Midbrain (tissue), 1 donor: Measurements from ENCODE around the gene MTA2.
"Not testable (repeated sequence)": the region's sequence is repeated elsewhere in the genome, so short reads cannot be mapped to it uniquely, and the experiment has no call there.

Source experiments
- DNase-seq: peaks from one replicate; lab custom pipeline; 2025; lab: John Stamatoyannopoulos, UW

Gene MTA2

DNA sequence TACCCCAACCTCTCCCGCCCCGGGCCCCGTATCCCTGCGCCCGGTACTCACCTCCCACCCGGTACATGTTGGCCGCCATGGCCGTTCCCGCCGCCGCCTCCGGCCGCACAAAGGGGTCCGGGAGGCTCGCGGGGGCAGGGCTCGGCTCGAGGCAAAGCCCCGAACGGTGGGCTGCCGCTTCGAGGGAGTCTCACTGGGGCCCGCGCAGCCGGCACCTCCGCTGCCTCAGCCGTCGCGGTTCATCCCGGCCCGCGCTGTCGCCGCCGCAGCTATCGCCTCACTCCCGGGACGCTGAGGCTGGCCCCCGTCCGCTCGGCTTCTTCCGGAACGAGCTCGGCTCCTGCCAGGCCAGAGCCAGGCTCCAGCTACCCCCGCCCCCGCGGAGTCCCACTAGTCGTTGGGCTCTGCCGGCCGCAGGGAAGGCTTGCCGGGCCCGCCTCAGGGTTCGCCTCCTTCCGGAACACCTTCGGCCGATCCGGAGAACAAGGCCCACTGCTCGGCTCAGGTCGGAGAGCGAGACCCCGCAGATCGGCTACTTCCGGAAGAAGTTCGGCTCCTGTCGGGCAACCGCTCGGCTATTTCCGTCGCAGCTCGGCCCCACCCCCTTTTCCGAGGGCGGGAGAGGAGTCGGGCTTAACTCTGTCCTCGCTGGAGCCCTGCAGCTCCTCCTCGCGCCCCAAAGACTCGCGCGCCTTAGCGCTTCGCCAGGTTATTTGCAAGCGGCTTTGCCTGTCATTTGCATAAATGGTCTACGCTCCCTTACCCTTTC, at the start of gene MTA2:
Gene MTA2 (minus strand): TSS at position 494 of the 769 bp plus-strand sequence. CDS start 415 bp downstream, at position 79.
- peak; percentile 98 for DNase-seq

DNA sequence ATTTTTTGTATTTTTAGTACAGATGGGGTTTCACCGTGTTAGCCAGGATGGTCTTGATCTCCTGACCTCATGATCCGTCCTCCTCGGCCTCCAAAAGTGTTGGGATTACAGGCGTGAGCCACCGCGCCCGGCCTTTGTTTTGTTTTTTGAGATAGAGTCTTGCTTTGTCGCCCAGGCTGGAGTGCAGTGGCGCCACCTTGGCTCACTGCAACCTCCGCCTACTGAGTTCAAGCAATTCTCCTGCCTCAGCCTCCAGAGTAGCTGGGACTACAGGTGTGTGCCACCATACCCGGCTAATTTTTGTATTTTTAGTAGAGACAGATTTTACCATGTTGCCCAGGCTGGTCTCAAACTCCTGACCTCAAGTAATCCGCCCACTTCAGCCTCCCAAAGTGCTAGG, 48.6 kb upstream of the MTA2 start:
- DNase-seq, result not testable (repeated sequence)

DNA sequence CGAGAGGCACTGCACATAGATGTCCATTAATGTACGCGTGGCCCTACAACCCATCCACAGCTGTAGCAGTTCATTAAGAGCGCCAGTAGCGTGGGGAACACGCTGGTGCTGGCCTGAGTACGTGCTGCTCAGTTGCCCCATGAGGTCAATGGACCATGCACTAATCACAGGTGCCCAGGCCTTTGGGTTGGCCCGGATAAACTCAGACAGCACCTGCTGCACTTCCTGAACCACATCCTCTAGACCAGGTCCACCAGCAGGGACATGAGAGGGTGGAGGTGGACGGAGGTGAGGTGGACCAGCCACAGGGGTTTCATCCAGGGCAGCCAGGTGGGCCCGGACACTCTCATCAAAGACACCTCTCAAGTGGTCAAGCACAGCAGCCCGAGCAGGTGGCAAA, 47.8 kb upstream of the MTA2 start:
- DNase-seq, result no peak

DNA sequence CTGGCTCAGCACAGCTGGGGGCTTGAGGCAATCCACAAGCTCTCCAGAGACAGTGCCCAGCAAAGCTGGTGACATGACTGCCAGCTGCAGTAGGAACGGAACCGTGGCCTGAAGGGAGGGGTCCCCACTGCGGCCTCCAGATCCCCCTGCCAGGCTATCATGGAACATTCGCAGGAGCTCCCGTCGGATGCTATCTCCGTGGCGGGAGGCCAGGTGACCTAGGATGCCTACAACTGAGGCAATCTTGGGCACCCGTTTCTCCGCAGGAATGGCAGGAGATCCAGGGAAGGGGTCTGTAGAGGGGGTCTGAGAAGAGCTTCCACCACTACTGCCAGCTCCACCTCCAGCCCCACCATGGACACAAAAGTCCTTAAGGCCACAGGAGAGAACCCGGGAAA, 47.3 kb upstream of the MTA2 start:
- no peak for DNase-seq

DNA sequence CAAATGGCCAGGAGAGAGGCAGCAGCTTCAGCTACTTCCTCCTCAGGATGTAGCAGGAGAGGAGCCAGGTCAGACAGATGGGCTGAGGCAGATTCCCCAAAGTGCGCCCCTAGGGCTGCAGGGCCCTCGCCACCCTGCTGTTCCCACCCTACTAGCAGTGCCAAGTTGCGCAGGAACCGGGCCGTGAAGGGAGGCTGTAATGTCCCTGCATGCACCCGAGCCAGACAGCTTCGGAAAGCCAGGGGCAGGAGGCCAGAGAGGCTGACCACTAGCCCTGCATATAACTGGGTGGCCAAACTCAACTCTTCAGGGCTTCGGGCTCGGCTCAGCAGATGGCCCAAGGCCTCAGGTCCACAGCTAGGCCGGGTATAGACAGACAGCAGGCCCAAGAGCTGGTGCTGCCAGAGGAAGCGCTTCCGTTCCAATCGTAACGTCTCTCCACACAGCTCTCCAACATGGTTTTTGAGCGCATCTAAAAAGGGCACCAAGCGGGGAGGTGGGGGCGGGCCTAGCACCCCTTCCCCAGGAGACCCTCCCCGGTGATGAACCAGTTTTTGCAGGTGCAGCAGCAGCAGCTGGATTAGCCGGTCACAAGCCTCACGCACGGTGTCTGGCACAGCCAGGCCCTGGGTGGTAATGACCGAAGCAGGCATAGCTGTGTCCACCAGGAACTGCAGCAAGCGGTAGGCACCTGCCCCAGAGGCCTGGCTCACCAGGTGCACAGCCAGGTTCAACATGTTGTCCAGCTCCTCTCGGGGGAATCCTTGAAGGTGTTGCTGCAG, 46.7 kb upstream of the MTA2 start:
- DNase-seq, result no peak

DNA sequence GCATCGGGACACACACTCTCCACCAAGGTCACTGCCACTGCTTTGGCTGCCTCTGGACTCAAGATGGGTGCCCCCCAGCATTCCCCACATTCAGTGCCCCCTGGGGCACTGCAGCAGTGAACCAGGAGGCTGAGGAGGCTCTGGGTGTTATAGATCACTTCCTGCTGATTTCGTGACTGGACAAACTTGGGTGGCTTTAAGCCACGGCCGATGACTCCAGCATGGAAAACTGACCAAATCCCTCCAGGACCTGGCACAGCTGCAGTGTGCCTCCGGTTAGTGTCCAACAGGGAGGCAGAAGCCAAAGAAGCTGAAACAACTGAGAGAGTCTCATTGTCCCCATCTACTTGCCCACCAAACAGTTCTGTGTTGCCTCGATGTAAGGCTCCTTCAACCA, 45.9 kb upstream of the MTA2 start:
- DNase-seq, result no peak

DNA sequence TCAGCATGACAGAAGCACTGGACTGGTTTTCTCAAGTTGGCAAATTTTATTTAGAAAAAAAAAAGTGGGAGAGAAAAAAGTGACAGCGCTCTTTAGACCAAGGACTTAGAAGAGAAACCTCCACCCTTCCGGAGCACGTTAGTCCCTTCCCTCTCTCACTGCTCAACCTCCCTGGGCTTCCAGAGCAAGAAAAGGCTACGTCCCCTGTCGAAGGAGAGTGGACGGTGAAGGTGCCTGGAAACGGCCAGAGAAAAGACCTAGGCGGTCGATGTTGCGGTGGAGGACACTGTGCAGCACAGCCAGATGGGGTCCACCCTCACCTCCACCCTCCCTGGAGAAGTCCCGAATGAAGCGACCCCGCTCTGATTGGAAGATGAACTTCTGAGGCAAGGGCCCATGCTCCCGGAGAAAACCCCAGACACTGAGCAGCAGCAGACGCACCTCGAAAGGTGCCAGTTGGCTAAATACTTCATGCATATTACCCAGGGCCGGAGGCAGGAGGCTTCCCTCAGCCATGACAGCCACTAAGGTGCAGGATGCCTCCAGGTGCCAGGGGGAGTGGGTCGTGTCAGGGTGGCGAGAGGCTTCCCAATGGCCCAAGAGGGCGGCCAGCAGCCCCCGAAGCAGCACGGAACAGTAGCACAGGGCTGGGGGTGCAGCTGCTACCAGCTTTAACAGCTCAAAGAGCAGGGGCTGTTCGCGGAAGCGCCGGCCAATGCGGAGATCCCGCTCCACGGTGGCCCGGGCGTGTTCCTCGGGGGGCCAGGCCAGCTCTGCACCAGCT, 45.4 kb upstream of the MTA2 start:
- DNase-seq, result no peak

DNA sequence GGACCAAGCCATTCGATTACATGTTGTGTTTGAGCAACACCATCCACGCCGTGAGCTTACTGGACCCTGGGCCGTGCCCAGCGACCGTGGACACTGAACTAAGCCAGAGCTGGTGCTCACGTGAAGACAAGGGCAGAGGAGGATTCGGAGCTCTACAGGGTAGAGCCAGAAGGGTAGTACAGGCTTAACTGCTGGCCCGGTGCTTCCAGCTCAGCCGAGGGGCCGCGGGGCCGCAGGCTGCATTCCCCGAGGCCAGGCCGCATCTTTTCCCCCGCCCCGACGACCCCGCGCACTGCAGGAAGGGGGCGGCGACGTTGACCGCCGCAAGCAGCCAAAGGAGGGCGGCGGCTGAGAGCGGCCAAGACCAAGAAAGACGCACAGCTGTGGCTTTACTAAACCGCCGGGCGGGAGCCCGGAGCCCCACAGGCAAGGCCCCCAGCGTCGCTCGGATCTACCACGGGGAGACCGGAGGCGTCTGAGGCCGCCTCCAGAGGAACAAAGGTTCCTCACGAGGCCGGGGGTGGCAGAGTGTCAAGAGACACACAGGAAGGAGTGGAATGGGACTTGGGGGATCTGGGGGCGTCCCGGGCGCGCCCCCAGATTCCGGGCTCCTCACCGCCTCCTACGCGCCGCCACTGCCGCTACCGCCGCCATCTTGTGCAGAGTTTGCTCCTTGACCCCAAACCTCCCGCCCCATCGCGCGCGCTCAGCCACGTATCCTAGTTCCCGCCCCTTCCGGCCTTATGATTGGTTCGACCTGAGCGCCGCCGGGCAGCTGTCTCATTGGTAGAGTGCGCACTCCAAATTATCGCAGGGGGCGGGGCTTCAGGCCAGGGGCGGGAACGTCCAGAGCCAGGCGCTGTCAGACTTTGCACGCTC, 44.5 kb upstream of the MTA2 start, which contains the start of gene GANAB:
Gene GANAB (minus strand): TSS at position 668 of the 879 bp plus-strand sequence. CDS start 14 bp downstream, at position 654.
- peak; percentile 98 for DNase-seq

DNA sequence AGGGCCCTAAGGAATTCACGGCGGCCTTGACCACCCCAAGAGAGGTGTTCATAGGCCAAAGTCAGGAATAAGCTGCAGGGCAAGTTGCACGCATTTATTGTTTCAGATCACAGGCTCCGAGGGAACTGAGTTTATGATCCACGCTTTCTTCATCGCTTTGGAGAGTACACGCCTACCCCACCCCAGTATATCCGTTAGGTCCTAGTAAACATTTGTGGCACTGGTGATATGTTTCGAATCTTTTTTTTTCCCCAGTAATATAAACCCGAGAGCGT, 43.9 kb upstream of the MTA2 start:
- DNase-seq, result no peak

DNA sequence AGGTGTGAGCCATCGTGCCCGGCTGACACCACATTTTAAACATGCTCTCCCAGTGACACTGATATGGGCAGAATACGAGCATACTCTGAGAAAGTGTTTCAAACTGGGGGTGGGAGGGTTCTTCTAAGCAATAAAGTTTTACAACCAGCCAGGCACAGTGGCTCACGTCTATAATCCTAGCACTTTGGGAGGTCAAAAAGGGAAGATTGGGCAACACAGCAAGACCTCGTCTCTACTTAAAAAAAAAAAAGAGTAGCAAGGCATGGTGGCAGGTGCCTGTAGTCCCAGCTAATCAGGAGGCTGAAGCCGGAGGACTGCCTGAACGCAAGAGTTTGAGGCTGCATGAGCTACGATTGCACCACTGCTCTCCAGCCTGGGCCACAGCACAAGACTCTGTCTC, 42.6 kb upstream of the MTA2 start:
- no peak for DNase-seq

DNA sequence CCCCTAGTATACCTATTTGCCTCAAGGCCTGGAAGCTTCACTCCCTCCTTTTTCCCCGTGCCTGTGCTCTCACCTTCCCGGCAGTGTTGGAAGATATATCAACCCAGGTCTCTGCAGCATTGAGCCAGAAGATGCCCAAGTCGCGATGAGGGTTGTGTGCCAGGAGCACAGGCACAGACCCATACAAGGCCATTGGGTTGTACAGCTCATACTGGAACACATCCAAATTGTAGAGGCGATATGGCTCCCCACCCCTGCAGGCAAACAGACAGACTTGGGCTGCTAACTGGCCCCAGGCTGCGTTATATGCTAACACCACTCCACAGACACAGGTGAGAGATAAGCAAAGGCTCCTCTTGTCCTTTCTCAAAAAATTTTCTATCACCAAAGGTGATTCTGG, 30.8 kb upstream of the MTA2 start:
- DNase-seq, result no peak

DNA sequence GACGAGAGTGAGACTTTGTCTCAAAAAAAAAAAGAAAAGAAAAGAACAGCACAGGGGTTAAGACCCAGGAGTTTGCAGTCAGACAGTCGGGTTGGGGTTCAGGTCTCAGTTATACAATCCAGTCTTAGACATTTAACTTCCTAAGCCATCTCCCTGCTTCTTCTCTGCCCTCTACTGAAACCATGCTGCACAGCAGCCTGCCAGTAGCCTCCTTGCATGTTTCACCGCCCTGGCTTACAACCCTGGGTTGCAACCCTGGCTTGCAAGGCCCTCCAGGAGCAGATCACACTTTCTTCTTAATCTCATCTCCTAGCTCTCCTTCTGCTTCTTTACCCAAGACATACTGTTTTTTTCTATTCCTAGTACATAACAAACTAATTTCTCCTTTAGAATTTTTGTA, 26.0 kb upstream of the MTA2 start:
- DNase-seq, result no peak

DNA sequence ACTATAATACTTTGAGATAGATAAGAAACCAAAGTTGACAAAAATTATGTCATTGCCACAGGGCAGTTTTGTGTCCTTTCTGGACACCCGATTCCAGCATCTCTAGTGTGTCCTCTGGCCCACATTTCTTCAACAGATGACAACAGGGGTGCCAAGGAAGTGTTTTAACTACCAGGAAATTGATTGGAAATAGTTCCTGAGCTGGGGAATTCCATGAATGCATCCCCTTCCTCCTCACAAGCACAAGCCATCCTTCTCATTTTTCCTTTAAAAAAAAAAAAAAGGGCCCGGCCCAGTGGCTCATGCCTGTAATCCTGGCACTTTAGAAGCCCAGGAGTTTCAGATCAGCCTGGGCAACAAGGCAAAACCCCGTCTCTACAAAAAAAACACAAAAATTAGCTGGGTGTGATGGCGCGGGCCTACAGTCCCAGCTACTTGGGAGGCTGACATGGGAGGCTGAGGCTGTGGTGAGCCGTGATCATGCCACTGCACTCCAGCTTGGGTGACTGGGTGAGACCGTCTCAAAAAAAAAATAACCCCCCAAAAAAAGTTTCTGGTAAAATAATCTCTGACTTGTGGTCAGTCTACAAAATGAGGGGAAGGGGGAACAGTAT, 20.9 kb upstream of the MTA2 start:
- DNase-seq, result no peak

DNA sequence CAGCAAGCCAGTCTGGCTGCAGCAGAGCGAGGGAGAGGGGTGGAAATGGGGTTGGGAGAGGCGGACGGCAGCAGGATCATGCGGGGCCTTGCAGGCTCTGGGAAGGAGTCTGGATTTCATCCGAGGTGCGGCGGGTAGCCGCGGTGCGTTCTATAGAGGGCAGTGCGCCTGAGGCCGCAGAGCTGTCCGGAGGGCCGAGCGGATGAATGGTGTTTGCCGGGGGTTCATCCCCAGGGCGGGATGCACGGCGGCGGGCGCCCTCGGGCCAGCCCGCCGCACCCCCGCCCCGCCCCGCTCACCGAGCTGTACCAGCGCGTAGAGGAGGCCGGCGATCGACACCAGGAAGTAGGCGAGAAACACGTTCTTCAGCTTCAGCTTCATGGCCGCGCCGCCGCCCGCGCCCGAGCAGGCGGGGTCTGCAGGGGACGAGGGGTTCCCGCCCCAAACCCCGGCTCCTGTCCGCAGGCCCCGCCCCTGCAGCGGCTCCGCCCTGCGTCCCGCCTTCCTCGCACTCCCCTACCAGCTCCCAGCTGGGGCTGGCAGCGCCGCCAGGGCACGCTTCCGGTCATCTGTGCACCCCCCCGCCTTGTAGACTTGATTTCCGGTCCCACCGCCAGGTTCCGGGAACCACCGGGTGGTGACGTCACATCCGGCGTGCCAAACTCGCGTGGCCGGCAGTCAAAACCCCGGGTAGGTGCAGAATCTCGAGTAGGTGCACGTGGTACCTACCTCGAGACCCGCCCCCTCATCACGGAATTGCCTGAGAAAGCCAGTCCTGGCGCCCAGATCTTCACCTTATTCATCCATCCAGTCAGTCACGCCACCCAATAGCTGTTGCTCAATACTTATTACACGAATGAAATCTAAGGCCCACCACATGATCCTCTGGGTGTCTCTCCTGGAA, 20.2 kb upstream of the MTA2 start, which contains the start of gene B3GAT3:
Gene B3GAT3 (minus strand): TSS at position 420 of the 904 bp plus-strand sequence. CDS start 39 bp downstream, at position 381.
- peak; percentile 98 for DNase-seq

DNA sequence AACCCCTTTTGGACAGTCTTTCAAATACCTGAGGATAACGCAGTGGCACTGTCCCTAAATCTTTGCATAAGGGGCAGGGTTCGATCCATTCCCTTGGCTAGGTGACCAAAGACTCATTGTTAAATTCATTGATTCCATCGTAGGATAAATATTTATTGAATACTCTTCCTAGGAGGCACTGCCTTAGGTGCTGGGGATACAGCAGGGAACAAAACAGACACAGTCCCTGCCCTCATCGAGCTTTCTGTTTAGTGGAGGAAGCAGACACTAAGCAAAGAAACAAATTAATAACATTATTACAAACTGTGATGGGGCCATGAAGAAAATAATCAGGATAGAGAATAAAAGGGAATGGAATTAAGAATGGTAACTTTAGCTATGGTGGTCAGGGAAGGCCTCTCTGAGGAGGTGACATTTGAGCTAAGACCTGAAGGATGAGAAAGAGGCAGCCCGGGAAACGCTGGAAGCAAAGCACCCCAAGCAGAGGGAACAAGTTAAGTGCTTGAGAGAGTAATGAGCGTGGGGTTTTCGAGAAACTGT, 19.4 kb upstream of the MTA2 start:
- DNase-seq, result no peak

DNA sequence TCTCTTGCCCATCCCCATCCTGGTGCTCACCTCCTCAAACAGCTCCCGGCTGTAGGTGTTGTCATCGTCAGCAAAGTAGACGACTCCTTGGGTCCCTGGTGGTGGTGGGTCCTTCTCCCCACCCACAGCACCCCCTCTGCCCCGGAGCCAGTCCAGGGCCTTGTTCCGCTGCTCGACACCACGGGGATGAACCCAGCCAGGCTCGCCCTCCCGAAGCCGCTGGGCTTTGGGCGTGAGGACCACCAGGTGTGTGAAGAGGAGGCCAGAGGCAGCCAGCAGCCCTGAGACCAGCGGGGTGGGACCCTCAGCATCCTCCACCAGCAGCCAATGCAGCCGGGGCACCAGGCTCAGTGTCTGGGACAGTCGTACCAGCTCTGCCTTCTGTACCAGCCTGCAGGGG, 15.3 kb upstream of the MTA2 start:
- not testable (repeated sequence) for DNase-seq

DNA sequence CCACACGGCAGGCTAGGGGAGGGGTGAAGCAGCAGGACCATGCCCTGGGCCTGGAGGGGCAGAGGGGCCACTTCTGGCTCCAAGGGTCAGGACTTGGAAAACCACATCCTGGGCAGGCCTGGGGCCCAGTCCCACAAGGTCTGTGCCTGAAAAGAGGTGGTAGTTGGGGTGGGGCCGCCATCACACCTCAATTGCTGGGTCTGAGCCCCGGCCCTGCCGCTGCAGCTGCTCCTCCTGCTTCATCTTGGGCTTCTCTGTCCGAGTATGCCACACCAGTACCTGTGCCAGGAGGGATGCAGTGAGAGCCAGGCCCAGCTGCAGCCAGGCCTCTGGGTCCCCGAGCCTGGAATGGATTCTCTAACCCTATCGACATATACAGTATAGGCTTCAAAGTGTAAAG, 13.9 kb upstream of the MTA2 start:
- no peak for DNase-seq

DNA sequence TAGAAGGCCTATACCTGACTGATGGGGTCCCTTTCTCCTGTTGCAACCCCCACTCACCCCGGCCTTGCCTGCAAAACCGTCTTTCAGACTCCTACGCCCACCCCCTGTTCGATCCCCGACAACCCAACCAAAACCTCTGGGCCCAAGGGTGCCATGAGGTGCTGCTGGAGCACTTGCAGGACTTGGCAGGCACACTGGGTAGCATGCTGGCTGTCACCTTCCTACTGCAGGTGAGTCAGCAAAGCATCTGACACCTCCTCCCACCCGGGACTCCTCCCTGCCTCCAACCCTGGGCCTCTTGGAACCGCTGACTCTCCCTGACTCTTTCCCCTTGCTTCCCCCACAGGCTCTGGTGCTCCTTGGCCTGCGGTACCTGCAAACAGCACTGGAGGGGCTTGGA, 12.6 kb upstream of the MTA2 start:
- no peak for DNase-seq

DNA sequence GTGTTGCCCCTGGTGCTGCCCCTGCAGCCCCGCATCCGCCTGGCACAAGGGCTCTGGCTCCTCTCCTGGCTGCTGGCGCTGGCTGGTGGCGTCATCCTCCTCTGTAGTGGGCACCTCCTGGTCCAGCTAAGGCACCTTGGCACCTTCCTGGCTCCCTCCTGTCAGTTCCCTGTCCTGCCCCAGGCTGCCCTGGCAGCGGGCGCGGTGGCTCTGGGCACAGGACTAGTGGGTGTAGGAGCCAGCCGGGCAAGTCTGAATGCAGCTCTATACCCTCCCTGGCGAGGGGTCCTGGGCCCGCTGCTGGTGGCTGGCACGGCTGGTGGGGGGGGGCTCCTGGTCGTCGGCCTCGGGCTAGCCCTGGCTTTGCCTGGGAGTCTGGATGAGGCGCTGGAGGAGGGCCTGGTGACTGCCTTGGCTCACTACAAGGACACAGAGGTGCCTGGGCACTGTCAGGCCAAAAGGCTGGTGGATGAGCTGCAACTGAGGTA, 11.7 kb upstream of the MTA2 start:
- DNase-seq, result no peak
